ENCODE data around the gene SEC16A.

DNA sequence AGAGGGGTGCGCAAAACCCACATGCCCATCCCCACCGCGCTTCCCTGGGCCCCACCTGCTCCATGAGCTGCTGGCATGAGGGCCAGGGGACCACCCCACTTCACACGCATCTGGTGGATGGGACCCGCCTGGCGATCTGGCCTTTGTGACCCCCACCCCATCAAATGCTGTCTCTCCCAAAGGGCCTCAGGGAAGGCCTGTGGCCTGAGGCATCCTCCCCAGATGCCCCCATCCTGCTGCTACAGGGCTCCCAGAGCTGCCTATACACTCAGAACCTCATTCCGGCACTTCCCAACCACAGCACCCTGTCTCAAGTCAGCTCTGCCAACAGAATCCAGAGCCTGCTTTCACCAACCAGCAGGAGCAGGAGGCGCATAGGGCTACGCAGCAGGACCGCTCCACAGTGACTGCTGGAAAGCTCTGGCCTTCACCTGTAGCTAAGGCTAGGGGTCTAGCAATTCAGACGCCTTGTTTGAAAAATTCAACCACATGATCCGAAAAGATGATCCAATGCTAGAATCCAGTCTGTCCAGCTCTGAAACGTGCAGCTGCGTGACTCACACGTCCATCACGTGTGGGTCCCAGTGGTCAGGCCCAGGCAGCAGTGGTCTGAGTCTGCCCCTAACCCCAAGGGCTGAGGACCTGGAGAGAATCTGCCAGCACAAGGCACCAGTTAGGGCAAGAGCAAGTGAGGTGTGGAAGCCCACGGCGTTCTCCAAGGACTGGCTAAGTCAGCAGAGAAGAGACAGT is 81.5 kb downstream of the SEC16A start:
- TF ChIP-seq, protein P1, sequence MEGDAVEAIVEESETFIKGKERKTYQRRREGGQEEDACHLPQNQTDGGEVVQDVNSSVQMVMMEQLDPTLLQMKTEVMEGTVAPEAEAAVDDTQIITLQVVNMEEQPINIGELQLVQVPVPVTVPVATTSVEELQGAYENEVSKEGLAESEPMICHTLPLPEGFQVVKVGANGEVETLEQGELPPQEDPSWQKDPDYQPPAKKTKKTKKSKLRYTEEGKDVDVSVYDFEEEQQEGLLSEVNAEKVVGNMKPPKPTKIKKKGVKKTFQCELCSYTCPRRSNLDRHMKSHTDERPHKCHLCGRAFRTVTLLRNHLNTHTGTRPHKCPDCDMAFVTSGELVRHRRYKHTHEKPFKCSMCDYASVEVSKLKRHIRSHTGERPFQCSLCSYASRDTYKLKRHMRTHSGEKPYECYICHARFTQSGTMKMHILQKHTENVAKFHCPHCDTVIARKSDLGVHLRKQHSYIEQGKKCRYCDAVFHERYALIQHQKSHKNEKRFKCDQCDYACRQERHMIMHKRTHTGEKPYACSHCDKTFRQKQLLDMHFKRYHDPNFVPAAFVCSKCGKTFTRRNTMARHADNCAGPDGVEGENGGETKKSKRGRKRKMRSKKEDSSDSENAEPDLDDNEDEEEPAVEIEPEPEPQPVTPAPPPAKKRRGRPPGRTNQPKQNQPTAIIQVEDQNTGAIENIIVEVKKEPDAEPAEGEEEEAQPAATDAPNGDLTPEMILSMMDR (IDR thresholded peaks at IDR 0.05): no peak
- TF ChIP-seq POLR2A (IDR thresholded peaks at IDR 0.05): no peak

All from body of pancreas (tissue), 4 donors.